LNCAP (cell line): ENCODE data around the gene GCDH.

ENCODE experiments used
- CTCF ChIP-seq: fragments of 450-650 bp; IDR thresholded peaks from 2 replicates; pipeline ENCODE4 v1.5.1; 2017; ENCODE audit warnings: mild to moderate bottlenecking

GCDH gene

GRCh38 chr19:12867120-12868099 is 23.6 kb upstream of the GCDH start:
- no peak for TF ChIP-seq CTCF

- no peak for TF ChIP-seq CTCF
Measured at GRCh38 chr19:12868540-12869112, 22.3 kb upstream of the GCDH start.

- TF ChIP-seq CTCF, result no peak
Measured at GRCh38 chr19:12871681-12872080, 19.3 kb upstream of the GCDH start.

- TF ChIP-seq CTCF, result no peak
Measured at GRCh38 chr19:12872255-12872654, 18.7 kb upstream of the GCDH start.

GRCh38 chr19:12872941-12873890 is 17.7 kb upstream of the GCDH start:
- TF ChIP-seq CTCF, result no peak

- no peak for TF ChIP-seq CTCF
Measured at GRCh38 chr19:12873891-12874745, 16.8 kb upstream of the GCDH start.
